ENCODE data around the gene MAPK1.
"Not testable (repeated sequence)": the region's sequence is repeated elsewhere in the genome, so short reads cannot be mapped to it uniquely, and the experiment has no call there.

The MAPK1 gene

DNA sequence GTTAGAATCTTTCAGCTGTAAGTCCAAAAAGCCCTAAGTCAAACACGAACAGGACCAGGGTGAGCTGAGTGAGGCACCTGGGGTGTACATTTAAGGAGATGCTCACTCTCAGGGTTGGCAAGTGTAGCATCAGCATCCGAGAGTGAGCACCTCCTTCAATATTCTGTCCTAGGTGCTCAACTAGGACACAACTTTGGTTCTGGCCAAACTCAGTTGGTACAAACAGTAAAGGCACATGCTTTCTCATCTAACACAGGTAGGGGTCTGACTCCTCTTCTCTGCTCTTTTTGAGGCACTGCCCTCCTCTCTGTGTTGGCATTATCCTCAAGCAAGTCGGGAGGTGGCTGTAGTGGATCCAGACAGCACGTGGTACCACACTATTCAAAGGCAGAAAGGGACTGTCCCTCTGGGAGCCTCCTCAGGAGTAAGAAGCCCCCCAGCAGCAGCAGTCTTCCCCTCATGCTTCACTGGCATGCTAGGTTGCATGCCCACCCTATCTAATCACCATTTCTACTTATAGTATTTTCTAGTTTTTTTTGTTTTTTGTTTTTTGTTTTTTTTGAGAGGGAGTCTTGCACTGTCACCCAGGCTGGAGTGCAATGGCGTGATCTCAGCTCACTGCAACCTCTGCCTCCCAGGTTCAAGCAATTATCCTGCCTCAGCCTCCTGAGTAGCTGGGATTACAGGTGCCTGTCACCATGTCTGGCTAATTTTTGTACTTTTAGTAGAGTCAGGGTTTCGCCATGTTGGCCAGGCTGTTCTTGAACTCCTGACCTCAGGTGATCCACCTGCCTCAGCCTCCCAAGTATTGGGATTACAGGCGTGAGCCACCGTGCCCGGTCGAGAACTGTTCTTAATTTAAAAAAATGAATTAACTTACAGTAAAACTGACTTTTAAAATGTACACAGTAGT lies 14.7 kb upstream of the MAPK1 start:
- no peak for DNase-seq

DNA sequence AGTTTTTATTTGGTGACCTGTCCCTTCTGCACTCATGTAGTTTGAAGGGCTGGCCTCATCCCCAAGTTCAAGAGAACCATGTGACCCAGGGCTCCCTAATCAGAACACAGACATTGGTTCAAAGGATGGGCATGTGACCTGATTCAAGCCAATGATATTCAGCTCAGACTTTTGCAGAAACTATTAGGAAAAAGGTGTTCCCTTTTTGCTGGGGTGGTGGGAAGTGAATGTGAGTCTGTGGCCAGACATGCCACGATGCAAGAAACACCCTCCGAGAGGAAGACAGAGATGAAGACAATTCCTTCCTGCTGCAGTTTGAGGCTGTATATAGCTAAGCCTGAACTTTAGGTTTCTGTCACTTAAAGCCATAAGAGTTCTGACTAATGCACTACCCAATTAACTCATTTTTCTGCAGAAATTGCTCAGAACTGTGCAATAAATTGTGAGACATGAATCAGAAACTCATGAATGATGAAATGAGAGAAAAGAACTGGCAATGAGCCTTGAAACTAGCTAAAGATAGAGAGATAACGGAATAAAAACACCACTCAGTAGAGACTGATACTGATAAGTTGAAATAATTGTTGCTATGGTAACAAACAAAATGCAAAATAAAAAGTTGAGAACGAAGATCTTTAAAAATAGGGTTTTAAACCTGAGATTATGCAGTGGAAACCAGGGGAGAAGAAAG lies 9.2 kb upstream of the MAPK1 start:
- DNase-seq, result no peak

DNA sequence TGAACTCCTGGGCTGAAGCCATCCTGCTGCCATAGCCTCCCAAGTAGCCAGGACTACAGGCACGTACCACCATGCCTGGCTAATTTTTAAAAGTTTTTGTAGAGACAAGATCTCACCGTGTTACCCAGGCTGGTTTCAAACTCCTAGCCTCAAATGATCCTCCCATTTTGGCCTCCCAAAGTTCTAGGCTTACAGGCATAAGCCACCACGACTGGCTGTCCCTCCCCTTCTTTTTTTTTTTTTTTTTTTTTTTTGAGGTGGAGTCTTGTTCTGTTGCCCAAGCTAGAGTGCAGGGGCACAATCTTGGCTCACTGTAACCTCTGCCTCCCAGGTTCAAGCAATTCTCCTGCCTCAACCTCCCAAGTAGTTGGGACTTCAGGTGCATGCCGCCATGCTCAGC lies 7.5 kb upstream of the MAPK1 start:
- not testable (repeated sequence) for DNase-seq

DNA sequence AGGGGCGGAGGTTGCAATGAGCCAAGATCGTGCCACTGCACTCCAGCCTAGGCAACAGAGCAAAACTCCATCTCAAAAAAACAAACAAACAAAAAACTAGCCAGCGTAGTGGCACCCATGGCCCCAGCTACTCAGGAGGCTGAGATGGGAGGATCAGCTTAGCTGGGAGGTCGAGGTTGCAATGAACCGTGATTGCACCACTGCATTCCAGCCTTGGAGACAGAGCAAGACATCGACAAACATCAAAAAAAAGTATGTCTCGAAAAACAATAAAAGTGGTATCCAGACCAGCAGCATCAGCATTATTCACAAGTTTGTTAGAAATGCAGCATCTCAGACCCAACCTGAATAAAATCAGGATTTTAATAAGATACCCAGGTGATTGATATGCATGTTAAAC lies 6.2 kb upstream of the MAPK1 start:
- DNase-seq, result no peak

- not testable (repeated sequence) for DNase-seq
These were observed 5.3 kb upstream of the MAPK1 start for GRCh38 chr22:21872741-21873140.

DNA sequence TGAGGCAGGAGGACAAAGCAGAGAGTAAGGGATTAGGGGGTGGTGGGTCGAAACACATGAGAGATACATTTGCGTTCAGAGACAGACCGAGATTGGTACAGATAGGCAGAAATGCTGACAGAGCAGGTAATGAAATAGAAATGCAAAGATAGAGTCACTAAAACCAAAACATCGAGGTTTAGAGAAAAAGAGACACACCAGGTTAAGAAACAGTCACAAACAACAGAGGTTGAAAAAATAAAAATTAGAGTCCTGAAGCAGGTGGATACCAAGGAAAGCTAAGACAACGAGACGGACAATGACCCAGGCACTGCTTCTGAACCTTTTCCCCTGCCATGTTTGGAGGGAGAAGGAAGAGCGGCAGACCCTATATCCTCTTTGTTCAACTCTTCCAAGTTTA lies 1.2 kb upstream of the MAPK1 start:
- DNase-seq, result no peak

GRCh38 chr22:21866833-21867527 lies 465 bp downstream of the MAPK1 start:
- no peak for DNase-seq

DNA sequence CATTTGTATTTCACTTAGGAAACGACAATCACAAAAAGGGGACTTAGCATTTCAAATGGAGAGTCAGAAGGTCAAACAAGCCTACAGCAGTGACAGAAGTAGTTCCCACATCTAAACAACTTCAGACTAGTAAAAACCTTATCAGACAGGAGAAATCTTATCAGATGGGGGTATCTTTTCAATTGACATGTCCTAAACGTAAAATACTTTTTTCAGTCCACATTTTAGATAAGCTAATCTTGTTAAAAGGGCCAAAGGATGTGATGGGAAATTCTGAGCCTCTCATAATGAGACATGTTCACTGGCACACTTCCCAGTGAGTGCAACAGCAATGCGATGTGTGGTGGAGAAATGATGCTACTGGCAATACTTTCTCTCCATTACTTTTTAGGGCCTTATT lies 2.4 kb downstream of the MAPK1 start:
- no peak for DNase-seq

DNA sequence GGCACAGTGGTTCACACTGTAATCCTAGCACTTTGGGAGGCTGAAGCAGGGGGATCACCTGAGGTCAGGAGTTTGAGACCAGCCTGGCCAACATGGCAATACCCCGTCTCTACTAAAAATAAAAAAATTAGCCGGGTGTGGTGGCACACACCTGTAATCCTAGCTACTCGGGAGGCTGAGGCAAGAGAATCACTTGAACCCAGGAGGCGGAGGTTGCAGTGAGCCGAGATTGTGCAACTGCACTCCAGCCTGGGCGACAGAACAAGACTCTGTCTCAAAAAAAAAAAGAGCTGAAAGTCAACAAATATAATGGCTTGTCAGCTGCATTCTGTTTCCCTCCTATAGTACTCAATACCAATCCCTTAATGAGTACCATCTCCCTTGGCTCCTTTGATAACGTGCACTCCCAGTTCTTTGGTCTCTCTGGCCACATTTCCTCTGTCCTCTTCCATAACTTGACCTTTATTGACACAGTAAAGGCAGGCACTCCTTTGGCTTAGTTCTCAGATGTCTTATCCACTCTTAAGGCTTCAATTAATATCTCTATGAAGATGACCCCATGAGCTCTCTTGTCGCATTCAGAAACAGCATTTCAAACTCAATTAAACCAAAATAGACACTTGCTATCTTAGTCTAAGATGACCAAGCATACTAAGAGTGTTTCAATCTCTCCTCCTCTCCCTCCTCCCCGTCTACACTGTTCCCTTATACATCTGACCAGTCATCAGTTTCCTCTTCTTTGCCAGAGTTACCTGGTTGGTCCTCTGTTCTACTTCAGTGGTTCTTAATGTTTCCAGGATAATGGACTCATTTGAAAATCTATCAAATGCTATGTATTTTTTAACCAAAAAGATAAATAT lies 4.8 kb downstream of the MAPK1 start:
- DNase-seq, result no peak

DNA sequence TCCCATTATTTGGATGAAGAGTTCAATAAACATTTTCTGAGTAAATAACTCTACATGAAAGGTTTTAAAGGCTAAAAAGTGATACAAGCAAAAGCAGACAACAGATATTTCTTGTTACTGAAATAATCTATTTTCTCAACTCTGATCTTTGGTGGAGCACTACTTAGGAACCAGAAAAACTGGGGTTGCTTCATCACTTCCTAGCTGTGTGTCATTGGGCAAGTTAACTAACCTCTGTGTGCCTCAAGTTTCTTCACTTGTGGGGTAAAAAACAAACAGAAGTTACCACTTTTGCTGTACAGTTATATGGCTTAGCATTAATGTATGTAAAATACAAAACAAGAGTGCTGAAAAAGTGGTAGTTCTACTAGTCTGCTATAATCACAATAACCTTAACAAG lies 5.6 kb downstream of the MAPK1 start:
- DNase-seq, result no peak

DNA sequence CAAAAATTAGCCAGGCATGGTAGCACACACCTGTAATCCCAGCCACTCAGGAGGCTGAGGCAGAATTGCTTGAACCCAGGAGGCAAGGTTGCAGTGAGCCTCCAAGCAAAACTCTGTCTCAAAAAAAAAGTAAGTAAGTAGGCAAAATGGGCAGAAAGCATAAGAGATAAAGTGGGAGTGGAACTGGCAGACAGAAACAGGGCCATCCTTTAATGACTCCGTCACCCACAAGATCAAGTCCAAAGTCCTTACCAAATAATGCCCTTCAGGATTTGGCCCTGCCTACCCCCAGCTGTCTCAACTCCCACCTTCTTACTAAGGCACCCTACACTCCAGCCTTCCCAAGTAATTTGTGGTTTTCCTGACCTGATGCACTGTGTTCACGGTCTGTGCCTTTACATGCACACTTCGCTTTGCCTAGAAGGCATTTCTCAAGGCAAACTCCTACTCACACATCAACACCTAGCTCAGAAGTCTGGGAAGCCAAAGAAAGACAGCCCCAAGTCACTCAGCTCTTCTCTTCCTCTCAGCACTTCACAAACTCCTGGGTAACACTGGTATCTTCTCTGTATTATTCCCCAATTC lies 6.1 kb downstream of the MAPK1 start:
- DNase-seq, result no peak

- DNase-seq, result no peak
These were observed 6.9 kb downstream of the MAPK1 start for GRCh38 chr22:21860491-21861039.

DNA sequence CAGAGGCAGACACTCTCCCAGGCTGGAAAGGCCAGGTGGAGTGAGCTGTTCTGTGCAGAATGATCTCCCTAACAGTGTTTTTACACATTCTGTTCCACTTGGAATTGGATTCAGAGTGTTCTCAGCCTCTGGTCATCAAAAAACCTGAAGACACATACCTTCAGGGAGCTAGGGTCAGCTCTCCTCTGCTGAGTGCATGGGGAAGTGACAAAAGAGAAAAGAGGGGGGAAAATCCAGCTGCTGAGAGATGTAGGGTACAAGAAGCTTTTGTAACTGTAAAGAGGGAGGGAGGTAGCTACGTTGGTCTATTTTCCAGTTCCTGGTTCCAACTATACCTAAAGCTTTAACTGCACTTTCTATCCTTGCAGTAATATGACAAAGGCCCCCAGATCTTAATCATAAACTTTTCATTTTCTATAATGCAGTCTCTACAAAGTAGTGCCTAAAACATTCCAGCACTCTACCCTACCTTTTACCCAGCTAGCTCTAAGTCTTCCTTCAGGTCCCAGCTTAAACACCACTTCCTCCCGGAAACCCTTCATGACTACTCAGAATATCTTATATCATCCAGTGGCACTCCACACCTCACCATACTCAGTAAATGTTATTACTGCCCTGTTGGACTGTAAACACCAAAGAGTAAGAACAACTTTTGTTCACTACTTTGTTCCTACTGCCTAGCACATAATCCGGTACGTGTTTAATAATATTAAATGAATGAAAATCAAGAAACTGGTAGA lies 9.2 kb downstream of the MAPK1 start:
- DNase-seq, result no peak

- no peak for DNase-seq
These were observed 9.9 kb downstream of the MAPK1 start for GRCh38 chr22:21857481-21857914.

GRCh38 chr22:21856868-21857267 lies 10.6 kb downstream of the MAPK1 start:
- DNase-seq, result no peak

DNA sequence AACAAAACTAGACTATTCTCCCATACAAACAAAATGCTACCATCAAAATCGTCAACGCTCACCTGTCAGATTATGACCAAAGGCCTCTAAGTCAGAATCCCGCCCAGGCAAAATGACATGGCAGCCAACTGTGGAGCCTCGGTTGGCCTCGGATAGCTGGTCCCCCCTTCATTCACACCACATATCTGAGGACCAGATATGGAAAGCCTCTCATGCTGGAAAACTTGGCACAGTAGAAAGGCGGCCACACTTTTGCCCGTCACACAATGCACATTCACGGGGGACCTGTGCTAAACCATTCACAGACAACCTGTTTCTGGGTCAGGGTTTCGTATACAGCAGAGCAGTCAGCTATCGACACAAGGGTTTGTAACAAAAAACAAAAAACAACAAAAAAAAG lies 11.2 kb downstream of the MAPK1 start:
- DNase-seq, result no peak

- DNase-seq, result no peak
These were observed 11.8 kb downstream of the MAPK1 start for GRCh38 chr22:21855676-21856075.

DNA sequence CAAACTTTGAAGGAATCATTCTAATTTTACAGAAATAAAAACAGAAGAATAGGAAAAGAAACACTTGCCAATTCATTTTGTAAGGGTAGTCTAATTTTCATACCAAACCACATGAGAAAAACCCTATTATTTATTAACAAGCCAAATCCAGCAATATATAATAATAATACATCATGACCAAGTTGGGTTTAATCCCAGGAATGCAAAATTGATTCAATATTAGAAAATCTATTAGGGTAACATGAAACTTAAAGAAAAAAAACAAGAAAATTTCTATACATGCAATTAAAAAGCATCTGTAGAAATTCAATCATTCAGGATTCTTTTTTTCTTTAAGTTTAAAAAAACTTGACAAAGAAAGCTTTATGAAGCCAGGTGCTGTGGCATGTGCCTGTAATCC lies 16.8 kb downstream of the MAPK1 start:
- DNase-seq, result no peak

GRCh38 chr22:21849489-21849888 lies 18.0 kb downstream of the MAPK1 start:
- DNase-seq, result no peak

DNA sequence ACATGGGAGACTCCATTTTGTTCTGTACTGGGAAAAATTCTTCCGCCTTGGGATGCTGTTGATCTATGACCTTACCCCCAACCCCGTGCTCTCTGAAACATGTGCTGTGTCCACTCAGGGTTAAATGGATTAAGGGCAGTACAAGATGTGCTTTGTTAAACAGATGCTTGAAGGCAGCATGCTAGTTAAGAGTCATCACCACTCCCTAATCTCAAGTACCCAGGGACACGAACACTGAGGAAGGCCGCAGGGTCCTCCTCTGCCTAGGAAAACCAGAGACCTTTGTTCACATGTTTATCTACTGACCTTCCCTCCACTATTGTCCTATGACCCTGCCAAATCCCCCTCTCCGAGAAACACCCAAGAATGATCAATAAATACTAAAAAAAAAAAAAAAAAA lies 19.4 kb downstream of the MAPK1 start:
- not testable (repeated sequence) for DNase-seq
